Adrenal gland (tissue), 12 donors: ENCODE data around the gene RARB. TPM values are rescaled to one million over a fixed set of nuclear protein-coding genes. Genes with fewer than 3 reads are reported as not detected.

ENCODE experiments used
- DNase-seq, 7 donors: peaks; one replicate each; pipeline ENCODE4 v3.0.0-alpha.2; 2019 to 2020
- H3K27ac ChIP-seq, 5 donors: fragments of 200-600 bp; sonication (generic) in 4 of 5; 1 replicate in 3 of 5; 2 replicates in 2 of 5; pipeline versions ENCODE4 v1.5.1 to v1.8.0; 2016 to 2020; ENCODE audit warnings: mild to moderate bottlenecking in 1 of 5
- H3K27me3 ChIP-seq: fragments of 200-600 bp; 2 replicates; pipeline ENCODE4 v1.8.0; 2021
- H3K36me3 ChIP-seq, 2 donors: fragments of 200-600 bp; replicated peaks in 1 of 2; 1 replicate in 1 of 2; 2 replicates in 1 of 2; pipeline versions ENCODE4 v1.5.1 to v1.8.0; 2018 to 2022
- H3K4me1 ChIP-seq, 2 donors: fragments of 200-600 bp; replicated peaks in 1 of 2; 1 replicate in 1 of 2; 2 replicates in 1 of 2; pipeline versions ENCODE4 v1.5.1 to v1.8.0; 2018 to 2021
- H3K4me3 ChIP-seq, 4 donors: fragments of 200-600 bp; sonication (generic) in 3 of 4; one replicate each; pipeline ENCODE4 v1.5.1; 2016 to 2018
- H3K9me3 ChIP-seq, 3 donors: fragments of 200-600 bp; sonication (generic) in 1 of 3; replicated peaks in 1 of 3; 1 replicate in 2 of 3; 2 replicates in 1 of 3; pipeline versions ENCODE4 v1.5.1 to v1.8.0; 2016 to 2021
- POLR2A ChIP-seq, 2 donors: fragments of 450-650 bp; IDR thresholded peaks; one replicate each; pipeline ENCODE4 v1.6.1; 2017; ENCODE audit warnings: antibody characterized with exemption in 2 of 2, mild to moderate bottlenecking in 2 of 2, moderate library complexity in 1 of 2
- WGBS, 4 donors: extraction: QIAGEN DNeasy Blood & Tissue Kit in 2 of 4; methylation state at CpG; one replicate each; pipeline versions ENCODE4 v1.1.5 to v1.1.7; 2013 to 2017; 5-methylcytosine and 5-hydroxymethylcytosine counted together
- intact Hi-C, 2 donors: fragments of 100-400 bp; cut with DNase I; formaldehyde crosslinking; loops; one replicate each; pipeline versions ENCODE4 v1.14.1 to v1.15.0; 2022 to 2023
- polyA plus RNA-seq, 3 donors: library from polyadenylated mRNA; stranded (reverse); fragments of 200-250 nt in 2 of 3; fragments of 350-450 nt in 1 of 3; fragmentation: Illumina TruSeq in 1 of 3; extraction: RNeasy Lipid Tissue Mini Kit (QIAGEN cat#74804) in 1 of 3; gene quantifications; one replicate each; pipeline ENCODE4 v1.2.3, GENCODE V29; 2013 to 2014
- total RNA-seq, 9 donors: library from RNA; depleted of rRNA in 4 of 9; stranded (reverse); fragments of >200 nt in 4 of 9; fragments of 120-200 nt in 1 of 9; fragmentation: NEBNext Ultra II Directional in 1 of 9; extraction: Animal tissue kit (Norgen Biotek cat#: 25700) in 1 of 9; gene quantifications; one replicate each; pipeline versions ENCODE4 v1.1.0 to v1.2.4, GENCODE V29; 2013 to 2023
- TF ChIP-seq, protein P1 (sequence below), 6 experiments: fragments of 450-650 bp in 4 of 6; fragments of 200-600 bp in 2 of 6; sonication (generic) in 1 of 6; IDR thresholded peaks; 1 replicate in 5 of 6; 2 replicates in 1 of 6; pipeline versions ENCODE4 v1.5.1 to v1.8.0; 2016 to 2021; ENCODE audit warnings: antibody characterized with exemption in 6 of 6, mild to moderate bottlenecking in 2 of 6, moderate library complexity in 1 of 6
- donor health status: healthy with polysubstance abuse.
- donor health status: Bipolar disorder and iron deficiency.
- donor health status: DM: yes; HTN: yes; CAD: no.
- donor health status: DM: no; HTN: no; CAD: no.
- donor health status: DM: no; HTN: no; CAD: no.
- donor health status: DM: yes; HTN: yes; CAD: no.

Gene RARB
- total and polyA plus RNA-seq, 12 donors: 1.7 to 23.3 (median 9.7) TPM

DNA sequence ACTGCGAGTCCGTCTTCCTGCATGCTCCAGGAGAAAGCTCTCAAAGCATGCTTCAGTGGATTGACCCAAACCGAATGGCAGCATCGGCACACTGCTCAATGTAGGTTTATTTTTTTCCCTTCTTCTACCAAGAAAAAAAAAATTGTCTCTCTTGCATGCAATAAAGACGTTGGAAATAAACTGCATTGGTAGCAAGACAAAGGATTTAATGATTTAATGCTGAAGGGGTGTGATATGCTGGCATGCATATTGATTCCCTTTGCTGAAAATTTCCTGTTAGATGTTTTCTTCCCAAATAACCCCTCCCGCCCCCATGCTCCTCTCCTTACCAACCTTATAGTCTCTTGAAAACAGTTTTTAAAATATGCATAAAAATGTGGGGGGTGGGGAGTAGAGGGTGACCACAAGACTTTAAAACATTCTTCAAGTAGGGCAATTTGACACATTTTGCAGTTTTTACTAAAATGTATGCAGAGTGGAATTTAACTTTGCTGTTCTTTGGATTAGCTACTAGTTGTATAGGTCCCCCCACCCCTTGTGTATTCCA lies 799 bp downstream of the RARB start:
- WGBS, 4 donors: 6 to 13% (median 11%) methylated on average over 6 of the region's 6 CpGs
- Histone ChIP-seq H3K9me3 (no peaks in the 10 kb centered on the region), H3K27ac (peak overlapping the region in 4 of 5 donors; percentile 65 to 92 (median 80)), H3K27me3 (no peaks in the 10 kb centered on the region), H3K36me3 (no peaks in the 10 kb centered on the region), H3K4me3 (peak overlapping the region in 2 of 4 donors; percentile 37 to 71), H3K4me1 (peaks cover 0 to 6% of the 10 kb centered on the region in 2 donors)
- TF ChIP-seq, protein P1, sequence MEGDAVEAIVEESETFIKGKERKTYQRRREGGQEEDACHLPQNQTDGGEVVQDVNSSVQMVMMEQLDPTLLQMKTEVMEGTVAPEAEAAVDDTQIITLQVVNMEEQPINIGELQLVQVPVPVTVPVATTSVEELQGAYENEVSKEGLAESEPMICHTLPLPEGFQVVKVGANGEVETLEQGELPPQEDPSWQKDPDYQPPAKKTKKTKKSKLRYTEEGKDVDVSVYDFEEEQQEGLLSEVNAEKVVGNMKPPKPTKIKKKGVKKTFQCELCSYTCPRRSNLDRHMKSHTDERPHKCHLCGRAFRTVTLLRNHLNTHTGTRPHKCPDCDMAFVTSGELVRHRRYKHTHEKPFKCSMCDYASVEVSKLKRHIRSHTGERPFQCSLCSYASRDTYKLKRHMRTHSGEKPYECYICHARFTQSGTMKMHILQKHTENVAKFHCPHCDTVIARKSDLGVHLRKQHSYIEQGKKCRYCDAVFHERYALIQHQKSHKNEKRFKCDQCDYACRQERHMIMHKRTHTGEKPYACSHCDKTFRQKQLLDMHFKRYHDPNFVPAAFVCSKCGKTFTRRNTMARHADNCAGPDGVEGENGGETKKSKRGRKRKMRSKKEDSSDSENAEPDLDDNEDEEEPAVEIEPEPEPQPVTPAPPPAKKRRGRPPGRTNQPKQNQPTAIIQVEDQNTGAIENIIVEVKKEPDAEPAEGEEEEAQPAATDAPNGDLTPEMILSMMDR (IDR thresholded peaks at IDR 0.05): no peak
- TF ChIP-seq POLR2A (IDR thresholded peaks at IDR 0.05): no peak
- intact Hi-C loops: no loop called here
- peak in 1 of 7 donors; percentile 26 for DNase-seq

DNA sequence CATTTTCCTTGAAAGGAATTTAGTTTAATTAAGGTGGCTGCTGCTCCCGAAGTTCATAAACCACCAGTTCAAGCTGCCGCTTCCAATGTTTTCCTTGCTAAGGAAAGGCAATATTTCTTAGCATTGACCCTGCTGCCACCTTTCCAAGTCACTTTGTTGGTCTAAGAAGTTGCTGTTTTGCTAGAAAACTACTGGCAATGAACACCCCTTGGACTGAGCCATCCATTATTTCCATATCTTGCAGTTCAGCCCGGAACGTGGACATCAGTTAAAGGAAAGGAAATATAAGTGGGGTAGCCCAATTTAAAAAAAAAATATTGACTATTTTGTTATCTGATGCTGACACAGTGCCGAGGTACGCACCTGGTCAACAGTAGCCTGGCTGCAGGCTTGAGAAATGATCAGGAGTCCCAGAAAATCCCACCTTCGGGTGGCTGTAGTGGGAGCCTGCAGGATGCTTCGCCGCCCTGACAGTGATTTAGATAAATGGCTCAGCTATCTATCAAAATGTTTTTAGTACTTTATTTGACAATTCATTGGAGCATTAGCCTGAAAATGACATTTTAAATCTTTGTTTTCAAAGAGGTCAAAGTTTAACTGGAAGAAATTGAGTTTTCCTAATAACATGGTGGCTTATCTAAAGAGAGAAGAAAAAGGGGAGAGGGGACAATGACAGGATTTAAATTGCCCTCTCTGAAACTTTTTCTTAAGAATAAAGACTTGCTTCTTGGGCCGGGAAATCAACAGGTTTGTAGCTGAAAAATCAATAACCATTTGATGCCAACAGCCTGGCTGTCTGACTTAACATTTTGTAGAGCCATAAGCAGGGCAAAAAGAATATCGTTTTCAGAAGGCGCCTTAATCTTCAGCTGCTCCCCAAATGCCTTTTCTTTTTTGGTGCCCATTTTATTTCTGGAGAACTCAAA lies 1.6 kb downstream of the RARB start:
- peaks cover 0 to 6% of the 10 kb centered on the region in 2 donors for H3K4me1 ChIP-seq
- 35 to 40% (median 37%) methylated on average over 12 of the region's 12 CpGs for WGBS, 4 donors

DNA sequence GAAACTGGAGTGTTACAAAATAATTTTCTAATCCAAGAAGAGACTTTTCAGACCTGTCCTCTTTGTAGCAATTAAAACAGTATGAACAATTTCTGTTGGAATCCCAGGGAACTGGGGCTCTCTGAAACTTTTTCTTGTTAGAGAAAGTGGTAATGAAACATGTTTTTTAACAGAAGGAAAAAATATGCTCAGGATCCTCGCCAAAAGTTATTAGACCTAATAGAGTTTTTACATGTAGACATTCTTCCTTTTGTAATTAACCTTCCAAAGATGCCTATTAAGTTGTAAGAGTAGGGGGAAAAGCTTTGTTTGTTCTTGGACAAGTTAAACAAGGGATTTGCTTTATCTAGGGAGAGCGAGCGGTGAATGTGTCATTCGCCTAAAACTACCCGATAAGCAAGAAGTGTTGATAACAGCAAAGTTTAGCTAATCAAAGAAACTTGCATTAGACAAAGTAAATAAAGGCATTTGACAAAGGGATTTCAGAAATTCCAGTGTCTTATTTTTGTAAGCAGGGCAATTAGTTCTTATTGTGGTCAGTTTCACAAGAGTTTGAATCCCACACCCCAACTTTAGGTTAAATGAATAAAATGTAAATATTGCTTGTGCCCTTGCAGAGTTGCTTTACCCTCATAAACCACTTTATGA lies 2.3 kb downstream of the RARB start:
- intact Hi-C loops: loop anchor here in 1 of 2 donors (5.0 kb wide), 1 partner anchor 162 kb away; no protein-coding TSS in a partner anchor
- Histone ChIP-seq H3K27me3 (no peaks in the 10 kb centered on the region), H3K9me3 (no peaks in the 10 kb centered on the region), H3K36me3 (no peaks in the 10 kb centered on the region), H3K4me3 (peak overlapping the region in 1 of 4 donors; percentile 71), H3K27ac (peak overlapping the region in 4 of 5 donors; percentile 1 to 92 (median 80)), H3K4me1 (peaks cover 0 to 6% of the 10 kb centered on the region in 2 donors)
- TF ChIP-seq POLR2A (IDR thresholded peaks at IDR 0.05): no peak
- TF ChIP-seq, protein P1 (IDR thresholded peaks at IDR 0.05): no peak
- WGBS, 4 donors: 33 to 46% (median 37%) methylated on average over 5 of the region's 5 CpGs
- DNase-seq: no peak

More for the DNA sequence above, 1.6 kb downstream of the RARB start:
- H3K9me3 ChIP-seq: no peaks in the 10 kb centered on the region
- H3K4me3 ChIP-seq: peak overlapping the region in 1 of 4 donors; percentile 71
- H3K27ac ChIP-seq: peak overlapping the region in 4 of 5 donors; percentile 1 to 92 (median 80)
- no peak for TF ChIP-seq POLR2A (IDR thresholded peaks at IDR 0.05)
- TF ChIP-seq, protein P1 (IDR thresholded peaks at IDR 0.05): no peak
- no peaks in the 10 kb centered on the region for H3K27me3 ChIP-seq
- no peaks in the 10 kb centered on the region for H3K36me3 ChIP-seq
- intact Hi-C loops: loop anchor here in 1 of 2 donors (5.0 kb wide), 1 partner anchor 163 kb away; no protein-coding TSS in a partner anchor
- no peak for DNase-seq
